Measurements from ENCODE around the gene TMEM205.
"Not testable (repeated sequence)": the region's sequence is repeated elsewhere in the genome, so short reads cannot be mapped to it uniquely, and the experiment has no call there.

TMEM205 gene

DNA sequence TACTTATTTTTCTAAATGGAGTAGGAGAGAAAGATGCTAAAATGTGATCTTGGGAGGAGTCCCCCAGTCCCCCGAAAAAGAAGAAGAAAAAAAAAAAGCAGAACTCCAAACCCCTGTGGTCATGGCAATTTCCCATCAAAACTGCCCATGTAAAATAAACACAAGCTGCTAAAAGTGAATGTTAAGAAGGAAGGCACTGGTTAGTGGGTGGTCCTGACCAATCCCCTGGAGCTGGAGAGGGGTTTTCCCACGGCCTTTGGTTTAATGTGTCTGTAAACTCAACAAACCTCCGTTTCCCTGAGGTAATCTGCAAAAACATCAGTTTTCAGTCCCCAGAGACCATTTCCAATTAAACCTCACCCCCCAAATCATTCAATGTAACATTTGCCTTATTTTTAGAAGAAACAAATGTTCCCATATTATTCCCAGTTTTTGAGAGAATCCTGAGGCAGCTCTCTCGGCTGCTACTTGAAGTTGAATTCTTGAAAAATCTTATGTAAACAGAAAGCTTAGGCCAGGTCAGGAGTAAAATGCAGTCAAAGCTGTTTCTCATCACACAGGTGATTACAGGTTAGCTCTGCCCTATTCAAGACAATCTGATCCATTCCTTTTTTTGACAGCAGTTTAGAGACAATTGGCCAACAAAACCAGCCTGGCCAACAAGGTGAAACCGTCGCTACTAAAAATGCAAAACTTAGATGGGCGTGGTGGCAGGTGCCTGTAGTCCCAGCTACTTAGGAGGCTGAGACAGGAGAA, 23.6 kb downstream of the TMEM205 start:
- Histone ChIP-seq H3K9ac (ENCODE audit: low read depth, low read length, poor library complexity, severe bottlenecking) (peak overlapping the region; percentile 92), H4K20me1 (ENCODE audit: insufficient read depth, low read length, poor library complexity, severe bottlenecking) (no peaks in the 10 kb centered on the region), H3K9me2 (replicated peaks; ENCODE audit: low read depth, low read length) (no peaks in the 10 kb centered on the region), H3K4me1 (ENCODE audit: insufficient read depth, low read length, poor library complexity, severe bottlenecking) (peaks cover 44% of the 10 kb centered on the region), H3K4me3 (ENCODE audit: low read length, poor library complexity, severe bottlenecking) (no peak overlapping the region), H3K79me2 (ENCODE audit: insufficient read depth, low read length) (peaks cover 5% of the 10 kb centered on the region; the same call in 1 of the 2 replicates), H3K27me3 (ENCODE audit: insufficient read depth, low read length, poor library complexity, severe bottlenecking) (no peaks in the 10 kb centered on the region), H3K36me3 (ENCODE audit: insufficient read depth, low read length) (no peaks in the 10 kb centered on the region), H3K9me3 (ENCODE audit: insufficient read depth, low read depth, low read length) (no peaks in the 10 kb centered on the region), H2AFZ (ENCODE audit: low read length) (no peak overlapping the region), H3F3A (ENCODE audit: low read depth) (peaks cover 6% of the 10 kb centered on the region; the same call in 1 of the 2 replicates), H3K4me2 (ENCODE audit: low read depth, low read length, poor library complexity, severe bottlenecking) (peak overlapping the region; percentile 10)
- TF ChIP-seq, protein P1, sequence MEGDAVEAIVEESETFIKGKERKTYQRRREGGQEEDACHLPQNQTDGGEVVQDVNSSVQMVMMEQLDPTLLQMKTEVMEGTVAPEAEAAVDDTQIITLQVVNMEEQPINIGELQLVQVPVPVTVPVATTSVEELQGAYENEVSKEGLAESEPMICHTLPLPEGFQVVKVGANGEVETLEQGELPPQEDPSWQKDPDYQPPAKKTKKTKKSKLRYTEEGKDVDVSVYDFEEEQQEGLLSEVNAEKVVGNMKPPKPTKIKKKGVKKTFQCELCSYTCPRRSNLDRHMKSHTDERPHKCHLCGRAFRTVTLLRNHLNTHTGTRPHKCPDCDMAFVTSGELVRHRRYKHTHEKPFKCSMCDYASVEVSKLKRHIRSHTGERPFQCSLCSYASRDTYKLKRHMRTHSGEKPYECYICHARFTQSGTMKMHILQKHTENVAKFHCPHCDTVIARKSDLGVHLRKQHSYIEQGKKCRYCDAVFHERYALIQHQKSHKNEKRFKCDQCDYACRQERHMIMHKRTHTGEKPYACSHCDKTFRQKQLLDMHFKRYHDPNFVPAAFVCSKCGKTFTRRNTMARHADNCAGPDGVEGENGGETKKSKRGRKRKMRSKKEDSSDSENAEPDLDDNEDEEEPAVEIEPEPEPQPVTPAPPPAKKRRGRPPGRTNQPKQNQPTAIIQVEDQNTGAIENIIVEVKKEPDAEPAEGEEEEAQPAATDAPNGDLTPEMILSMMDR (conservative IDR thresholded peaks at IDR 0.05; ENCODE audit: low read length) = no peak

GRCh38 chr19:11321191-11322126, 24.6 kb downstream of the TMEM205 start:
- peaks cover 48% of the 10 kb centered on the region for H3K4me1 ChIP-seq (ENCODE audit: insufficient read depth, low read length, poor library complexity, severe bottlenecking)
- H3K9ac ChIP-seq (ENCODE audit: low read depth, low read length, poor library complexity, severe bottlenecking) = peak overlapping the region; percentile 92
- no peaks in the 10 kb centered on the region for H3K9me3 ChIP-seq (ENCODE audit: insufficient read depth, low read depth, low read length)
- peaks cover 5% of the 10 kb centered on the region; the same call in 1 of the 2 replicates for H3K79me2 ChIP-seq (ENCODE audit: insufficient read depth, low read length)
- no peak overlapping the region for H3K4me3 ChIP-seq (ENCODE audit: low read length, poor library complexity, severe bottlenecking)
- H3K4me2 ChIP-seq (ENCODE audit: low read depth, low read length, poor library complexity, severe bottlenecking) = peak overlapping the region; percentile 10
- peaks cover 6% of the 10 kb centered on the region; the same call in 1 of the 2 replicates for H3F3A ChIP-seq (ENCODE audit: low read depth)
- no peaks in the 10 kb centered on the region for H4K20me1 ChIP-seq (ENCODE audit: insufficient read depth, low read length, poor library complexity, severe bottlenecking)
- TF ChIP-seq, protein P1 (conservative IDR thresholded peaks at IDR 0.05; ENCODE audit: low read length) = peak; percentile 28; the same call in 1 of the 2 replicates
- TF ChIP-seq EZH2phosphoT487 (IDR thresholded peaks at IDR 0.05; ENCODE audit: borderline replicate concordance) = no peak
- H3K27me3 ChIP-seq (ENCODE audit: insufficient read depth, low read length, poor library complexity, severe bottlenecking) = no peaks in the 10 kb centered on the region
- no peak overlapping the region for H2AFZ ChIP-seq (ENCODE audit: low read length)
- no peaks in the 10 kb centered on the region for H3K36me3 ChIP-seq (ENCODE audit: insufficient read depth, low read length)
- no peaks in the 10 kb centered on the region for H3K9me2 ChIP-seq (replicated peaks; ENCODE audit: low read depth, low read length)

GRCh38 chr19:11320278-11320995, 25.6 kb downstream of the TMEM205 start:
- not testable (repeated sequence) for H3K4me2 ChIP-seq (ENCODE audit: low read depth, low read length, poor library complexity, severe bottlenecking); H3K27me3 ChIP-seq (ENCODE audit: insufficient read depth, low read length, poor library complexity, severe bottlenecking); H3K9me2 ChIP-seq (replicated peaks; ENCODE audit: low read depth, low read length); H3K79me2 ChIP-seq (ENCODE audit: insufficient read depth, low read length); H3K9me3 ChIP-seq (ENCODE audit: insufficient read depth, low read depth, low read length); H4K20me1 ChIP-seq (ENCODE audit: insufficient read depth, low read length, poor library complexity, severe bottlenecking); H2AFZ ChIP-seq (ENCODE audit: low read length); H3F3A ChIP-seq (ENCODE audit: low read depth); H3K4me3 ChIP-seq (ENCODE audit: low read length, poor library complexity, severe bottlenecking); H3K9ac ChIP-seq (ENCODE audit: low read depth, low read length, poor library complexity, severe bottlenecking); H3K36me3 ChIP-seq (ENCODE audit: insufficient read depth, low read length)
- H3K4me1 ChIP-seq (ENCODE audit: insufficient read depth, low read length, poor library complexity, severe bottlenecking) = peaks cover 44% of the 10 kb centered on the region
